H4 (cell line): ENCODE results near the gene RBP7. TPM values are rescaled to one million over a fixed set of nuclear protein-coding genes. Genes with fewer than 3 reads are reported as not detected.
A peak's percentile ranks its signal among the peaks of the same experiment; 100 is the strongest.
"Not testable (repeated sequence)": the region's sequence is repeated elsewhere in the genome, so short reads cannot be mapped to it uniquely, and the experiment has no call there.

Experiments used
- DNase-seq: peaks from one replicate; pipeline ENCODE4 v3.0.0-alpha.2; 2015; ENCODE audit warnings: low spot score
- total RNA-seq: library from RNA; depleted of rRNA; stranded (reverse); fragments of >200 nt; shearing (Covaris generic); gene quantifications from 2 replicates; pipeline ENCODE4 v1.2.3, GENCODE V29; 2014; rRNA removed

The RBP7 gene
- not detected in 2 replicates for total RNA-seq

DNA sequence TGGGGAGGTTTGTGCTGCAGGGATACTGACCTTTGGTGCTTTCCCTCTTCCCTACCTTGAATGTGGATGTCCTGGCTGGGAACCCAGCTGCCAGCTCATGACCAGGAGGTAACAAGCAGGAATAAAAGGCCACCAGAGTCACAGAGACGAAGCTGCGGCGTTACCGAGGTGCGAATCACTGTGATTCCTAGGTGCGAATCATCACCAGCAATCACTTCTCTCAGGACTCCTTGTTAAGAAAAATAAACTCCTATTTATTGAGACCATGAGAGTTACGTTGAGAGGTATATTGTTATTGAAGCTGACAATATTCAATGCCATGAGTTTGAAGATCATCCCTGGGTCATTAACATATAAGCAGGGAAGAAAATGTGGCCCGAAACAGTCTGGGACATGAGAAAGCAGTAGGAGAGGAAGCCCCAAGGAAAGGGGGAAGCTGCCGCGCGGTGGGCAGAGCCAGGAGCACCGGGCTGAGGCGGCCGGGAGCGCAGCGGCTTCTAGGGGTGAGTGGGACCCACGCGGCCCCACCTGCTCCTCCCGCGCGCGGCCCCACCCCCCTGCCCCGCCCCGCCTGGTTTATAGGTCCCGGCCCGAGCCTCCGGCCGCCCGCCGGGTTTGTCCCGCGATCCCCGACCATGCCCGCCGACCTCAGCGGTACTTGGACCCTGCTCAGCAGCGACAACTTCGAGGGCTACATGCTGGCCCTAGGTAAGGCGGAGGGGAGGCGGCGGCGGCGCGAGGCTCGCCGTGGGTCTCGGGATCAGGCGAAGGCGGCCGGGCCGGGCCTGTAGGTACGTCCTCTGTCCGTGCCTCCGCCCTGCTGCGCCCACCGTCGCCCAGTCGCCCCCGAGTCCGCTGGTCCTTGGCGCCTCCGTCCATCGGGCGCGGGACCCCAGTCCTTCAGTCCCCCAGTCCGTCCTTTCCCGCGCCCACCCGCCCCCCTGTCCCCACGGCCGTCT, at the start of gene RBP7:
Gene RBP7 (plus strand): TSS at position 605 of the 959 bp plus-strand sequence. CDS start 31 bp downstream, at position 636.
- no peak for DNase-seq

- no peak for DNase-seq
These were observed 39.3 kb upstream of the RBP7 start for GRCh38 chr1:9957726-9958125.

DNA sequence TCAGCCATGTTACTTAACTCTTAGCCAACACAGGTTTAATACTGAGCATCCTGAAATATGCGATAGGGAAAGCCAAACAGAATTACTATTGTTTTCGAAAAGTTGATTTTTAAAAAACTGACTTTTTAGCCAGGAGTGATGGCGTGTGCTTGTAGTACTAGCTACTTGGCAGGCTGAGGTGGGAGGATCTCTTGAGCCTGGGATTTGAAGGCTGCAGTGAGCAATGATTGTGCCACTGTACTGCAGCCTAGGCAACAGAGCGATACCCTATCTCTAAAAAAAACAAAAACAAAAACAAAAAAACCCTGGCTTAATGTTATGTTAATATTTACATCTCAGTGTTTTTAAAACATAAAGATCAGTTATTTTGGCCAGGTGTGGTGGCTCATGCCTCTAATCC, 37.0 kb upstream of the RBP7 start:
- no peak for DNase-seq

GRCh38 chr1:9960706-9961562, 36.1 kb upstream of the RBP7 start:
- DNase-seq: peak; percentile 29

GRCh38 chr1:9984253-9984652, 12.8 kb upstream of the RBP7 start:
- DNase-seq: no peak

DNA sequence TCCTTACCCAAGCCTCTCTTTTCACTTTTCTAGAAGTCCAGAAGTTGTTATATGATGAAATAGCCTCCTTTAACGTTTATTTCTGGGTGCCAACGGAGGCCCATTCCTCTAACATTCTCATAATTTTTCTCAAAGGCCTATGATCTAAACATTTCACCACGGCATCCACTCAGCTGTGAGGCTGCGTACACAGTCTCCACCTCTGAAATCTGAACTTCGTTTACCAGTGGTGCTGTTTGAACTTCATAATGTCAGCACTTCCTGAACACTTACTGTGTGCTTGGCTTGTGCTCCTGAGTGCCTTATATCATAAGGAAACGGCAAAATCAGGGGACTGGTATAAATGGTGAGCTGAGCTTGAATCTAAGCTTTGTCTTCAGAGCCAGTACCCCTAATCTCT, 12.0 kb upstream of the RBP7 start:
- no peak for DNase-seq

GRCh38 chr1:9989773-9990172, 7.3 kb upstream of the RBP7 start:
- DNase-seq: no peak

DNA sequence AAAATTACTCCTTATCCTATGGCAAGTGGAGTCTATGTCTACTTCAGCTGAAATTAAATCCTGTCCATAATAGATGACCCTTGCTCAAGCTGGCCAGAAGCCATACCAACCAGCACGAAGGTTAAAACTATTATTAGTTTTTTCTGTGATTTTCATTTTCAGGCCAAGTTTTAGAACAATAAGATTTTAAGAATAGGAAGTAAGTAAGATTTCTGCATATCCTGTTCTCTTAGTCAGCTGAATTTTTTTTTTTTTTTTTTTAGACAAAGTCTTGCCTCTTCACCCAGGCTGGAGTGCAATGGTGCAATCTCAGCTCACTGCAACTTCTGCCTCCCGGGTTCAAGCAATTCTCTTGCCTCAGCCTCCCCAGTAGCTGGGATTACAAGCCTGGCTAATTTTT, 6.1 kb upstream of the RBP7 start:
- DNase-seq: no peak

DNA sequence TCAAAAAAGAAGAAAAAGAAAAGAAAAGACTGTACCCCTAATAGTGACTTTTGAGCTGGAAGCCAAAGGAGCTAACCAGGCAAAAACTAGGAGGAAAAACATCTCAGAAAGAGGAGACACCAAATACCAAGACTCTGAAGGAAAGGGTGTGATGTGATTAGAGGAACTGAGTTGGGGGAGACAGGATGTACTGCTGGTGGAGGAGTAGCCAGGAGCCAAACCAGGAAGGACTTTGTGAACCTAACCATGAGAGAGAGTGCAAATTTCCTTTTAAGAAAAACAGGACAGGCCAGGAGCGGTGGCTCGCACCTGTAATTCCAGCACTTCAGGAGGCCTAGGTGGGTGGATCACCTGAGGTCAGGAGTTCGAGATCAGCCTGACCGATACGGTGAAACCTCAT, 4.1 kb upstream of the RBP7 start:
- no peak for DNase-seq

DNA sequence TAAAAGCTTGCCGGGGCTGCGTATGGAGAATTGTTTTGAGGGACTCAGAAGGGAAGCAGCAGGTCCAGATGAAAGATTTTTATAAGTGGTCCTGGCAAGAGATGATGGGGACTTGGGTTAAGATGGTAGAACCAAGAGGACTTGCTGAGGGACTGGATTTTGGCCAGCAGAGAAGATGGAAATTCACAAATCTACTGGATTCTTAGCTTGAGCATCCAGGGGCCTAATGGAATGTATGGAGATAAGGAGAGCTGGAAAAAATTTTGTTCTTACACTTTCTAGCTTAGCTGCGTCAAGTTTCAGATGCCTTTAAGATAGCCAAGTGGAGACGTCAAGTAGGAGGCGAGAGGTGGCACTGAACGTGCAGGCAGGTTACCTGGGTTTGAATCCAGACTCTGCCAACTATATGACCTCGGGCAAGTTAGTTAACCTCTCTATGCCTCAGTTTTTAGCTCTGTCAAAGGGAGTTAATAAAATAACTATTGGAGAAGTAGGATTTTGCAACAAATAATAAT, 3.4 kb upstream of the RBP7 start:
- no peak for DNase-seq

- no peak for DNase-seq
These were observed 4.1 kb downstream of the RBP7 start for GRCh38 chr1:10001016-10001665.

DNA sequence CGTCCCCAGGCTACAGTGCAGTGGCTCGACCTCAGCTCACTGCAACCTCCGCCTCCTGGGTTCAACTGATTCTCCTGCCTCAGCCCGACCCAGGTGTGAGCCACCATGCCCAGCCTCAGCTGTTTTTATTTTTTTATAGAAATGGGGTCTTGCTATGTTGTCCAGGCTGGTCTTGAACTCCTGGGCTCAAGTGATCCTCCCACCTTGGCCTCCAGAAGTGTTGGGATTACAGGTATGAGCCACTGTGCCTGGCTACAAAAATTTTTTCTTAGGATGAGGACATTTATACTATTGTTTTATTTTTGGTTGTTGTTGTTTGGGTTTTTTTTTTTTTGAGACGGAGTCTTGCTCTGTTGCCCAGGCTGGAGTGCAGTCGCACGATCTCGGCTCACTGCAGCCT, 8.2 kb downstream of the RBP7 start:
- not testable (repeated sequence) for DNase-seq

GRCh38 chr1:10007169-10007568, 10.1 kb downstream of the RBP7 start:
- no peak for DNase-seq

DNA sequence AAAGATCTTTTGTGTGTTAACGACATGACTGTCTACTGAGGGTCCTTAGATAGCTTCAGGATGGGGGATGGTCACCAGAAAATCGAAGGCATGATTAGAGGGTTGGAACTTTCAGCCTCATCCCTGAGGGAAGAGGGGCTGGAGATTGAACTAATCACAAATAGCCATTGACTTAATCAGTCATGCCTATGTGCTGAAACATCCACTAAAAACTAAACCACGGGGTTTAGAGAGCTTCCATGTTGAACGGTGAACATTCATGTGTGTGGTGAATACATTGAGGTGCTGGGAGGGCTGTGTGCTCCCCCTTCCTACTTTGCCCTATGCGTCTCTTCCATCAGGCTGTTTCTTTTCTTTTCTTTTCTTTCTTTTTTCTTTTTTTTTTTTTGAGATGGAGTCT, 17.0 kb downstream of the RBP7 start:
- no peak for DNase-seq

GRCh38 chr1:10019561-10019960, 22.5 kb downstream of the RBP7 start:
- no peak for DNase-seq

- no peak for DNase-seq
These were observed 23.1 kb downstream of the RBP7 start for GRCh38 chr1:10020086-10020485.

DNA sequence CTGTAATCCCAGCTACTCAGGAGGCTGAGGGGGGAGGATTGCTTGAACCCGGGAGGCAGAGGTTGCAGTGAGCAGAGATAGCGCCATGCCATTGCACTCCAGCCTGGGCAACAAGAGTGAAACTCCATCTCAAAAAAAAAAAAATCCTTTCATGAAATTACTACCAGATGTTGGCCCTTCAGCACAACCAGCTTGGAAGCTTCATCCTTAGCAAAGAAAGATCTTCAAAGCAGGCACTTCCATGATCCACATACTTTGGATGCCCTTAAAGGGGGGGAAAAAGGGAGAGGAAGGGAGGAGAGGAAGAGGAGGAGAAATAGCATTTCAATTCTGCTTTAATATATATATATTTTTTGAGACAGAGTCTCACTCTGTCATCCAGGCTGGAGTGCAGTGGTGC, 23.6 kb downstream of the RBP7 start:
- DNase-seq: not testable (repeated sequence)

DNA sequence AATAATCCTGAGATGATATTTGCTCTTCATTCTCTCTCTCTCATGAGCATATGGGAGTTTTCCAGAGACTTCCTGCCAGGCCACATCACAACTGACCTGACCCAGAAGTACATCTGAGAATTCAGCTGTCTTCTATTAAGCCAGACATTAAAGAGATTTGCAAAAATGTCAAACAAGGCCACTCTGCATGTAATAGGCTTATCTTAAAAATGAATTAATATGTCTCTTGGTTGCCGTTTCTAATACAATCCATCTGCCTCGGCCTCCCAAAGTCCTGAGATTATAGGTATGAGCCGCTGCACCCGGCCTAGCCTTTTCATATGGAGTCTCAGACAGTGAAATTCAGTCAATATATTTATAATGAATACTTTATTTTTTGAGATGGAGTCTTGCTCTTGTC, 25.0 kb downstream of the RBP7 start:
- not testable (repeated sequence) for DNase-seq

DNA sequence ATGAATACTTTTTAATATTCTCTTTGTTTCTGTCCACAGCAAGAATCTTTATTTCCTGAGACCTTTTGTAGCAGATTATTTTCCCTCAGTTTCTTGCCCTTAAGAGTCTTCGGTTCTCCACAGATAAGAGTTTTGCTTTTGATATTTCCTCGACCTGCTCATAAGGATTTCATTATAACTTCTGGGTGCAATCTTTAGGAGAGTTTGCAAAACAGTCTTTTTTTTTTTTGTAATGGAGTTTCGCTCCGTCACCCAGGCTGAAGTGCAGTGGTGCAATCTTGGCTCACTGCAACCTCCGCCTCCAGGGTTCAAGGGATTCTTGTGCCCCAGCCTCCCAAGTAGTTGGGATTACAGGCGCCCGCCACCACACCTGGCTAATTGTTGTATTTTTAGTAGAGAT, 25.6 kb downstream of the RBP7 start:
- no peak for DNase-seq

DNA sequence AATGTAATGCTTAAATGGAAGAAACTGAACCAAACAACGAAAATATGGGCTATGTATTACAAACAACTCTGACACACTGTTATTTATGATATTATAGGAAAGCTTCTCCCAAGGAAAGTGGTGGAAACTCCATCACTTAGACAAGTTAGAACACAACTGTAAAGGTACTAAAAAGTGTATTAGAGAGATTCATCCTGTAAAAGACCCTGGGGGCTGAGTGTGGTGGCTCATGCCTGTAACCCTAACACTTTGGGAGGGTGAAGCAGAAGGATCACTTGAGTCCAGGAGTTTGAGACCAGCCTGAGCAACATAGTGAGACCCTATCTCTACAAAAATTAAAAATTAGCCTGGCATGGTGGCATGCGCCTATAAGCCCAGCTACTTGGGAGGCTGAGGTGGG, 28.3 kb downstream of the RBP7 start:
- no peak for DNase-seq

GRCh38 chr1:10027027-10027426, 30.0 kb downstream of the RBP7 start:
- no peak for DNase-seq

DNA sequence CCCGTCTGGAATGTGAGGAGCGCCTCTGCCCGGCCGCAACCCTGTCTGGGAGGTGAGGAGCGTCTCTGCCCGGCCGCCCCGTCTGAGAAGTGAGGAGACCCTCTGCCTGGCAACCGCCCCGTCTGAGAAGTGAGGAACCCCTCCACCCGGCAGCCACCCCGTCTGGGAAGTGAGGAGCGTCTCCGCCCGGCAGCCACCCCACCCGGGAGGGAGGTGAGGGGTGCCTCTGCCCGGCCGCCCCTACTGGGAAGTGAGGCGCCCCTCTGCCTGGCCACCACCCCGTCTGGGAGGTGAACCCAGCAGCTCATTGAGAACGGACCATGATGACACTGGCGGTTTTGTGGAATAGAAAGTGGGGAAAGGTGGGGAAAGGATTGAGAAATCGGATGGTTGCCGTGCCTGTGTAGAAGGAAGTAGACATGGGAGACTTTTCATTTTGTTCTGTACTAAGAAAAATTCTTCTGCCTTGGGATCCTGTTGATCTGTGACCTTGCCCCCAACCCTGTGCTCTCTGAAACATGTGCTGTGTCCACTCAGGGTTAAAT, 32.0 kb downstream of the RBP7 start:
- DNase-seq: not testable (repeated sequence)
